Peyer's patch (tissue), 4 donors: ENCODE measurements around the gene FAT1.

ENCODE experiments used
- CTCF ChIP-seq, 6 experiments: fragments of 450-650 bp in 4 of 6; fragments of 200-600 bp in 2 of 6; sonication (generic) in 1 of 6; IDR thresholded peaks; one replicate each; pipeline ENCODE4 v1.5.1; 2017 to 2019; ENCODE audit warnings: antibody characterized with exemption in 6 of 6, mild to moderate bottlenecking in 3 of 6, moderate library complexity in 1 of 6
- POLR2A ChIP-seq, 2 donors: fragments of 450-650 bp; IDR thresholded peaks; one replicate each; pipeline ENCODE4 v1.5.1; 2017; ENCODE audit warnings: antibody characterized with exemption in 2 of 2, mild to moderate bottlenecking in 2 of 2, moderate library complexity in 2 of 2

- TF ChIP-seq CTCF (IDR thresholded peaks at IDR 0.05) (no peak), POLR2A (IDR thresholded peaks at IDR 0.05) (peak; percentile 47)
Measured at GRCh38 chr4:186723292-186724057, at the start of gene FAT1.
